Nephron (organoid): ENCODE results near the gene TNNT1.
"Not testable (repeated sequence)": the region's sequence is repeated elsewhere in the genome, so short reads cannot be mapped to it uniquely, and the experiment has no call there.

Experiments
- H3K27ac Mint-ChIP-seq, 3 experiments: 2 replicates each; pipeline ENCODE4 v1.8.0; 2020; ENCODE audit warnings: mixed read lengths in 3 of 3, mild to moderate bottlenecking in 2 of 3, moderate library complexity in 1 of 3
- H3K27me3 Mint-ChIP-seq: 2 replicates; pipeline ENCODE4 v1.8.0; 2021; ENCODE audit warnings: low read depth, mild to moderate bottlenecking, moderate library complexity, mixed read lengths
- H3K36me3 Mint-ChIP-seq: 2 replicates; pipeline ENCODE4 v1.8.0; 2020; ENCODE audit warnings: low read depth, mixed read lengths
- H3K4me1 Mint-ChIP-seq: 2 replicates; pipeline ENCODE4 v1.8.0; 2020; ENCODE audit warnings: mixed read lengths
- H3K4me3 Mint-ChIP-seq, 3 experiments: 2 replicates each; pipeline ENCODE4 v1.8.0; 2020; ENCODE audit warnings: mild to moderate bottlenecking in 3 of 3, mixed read lengths in 3 of 3, moderate library complexity in 2 of 3
- H3K9me3 Mint-ChIP-seq: 2 replicates; pipeline ENCODE4 v1.8.0; 2020; ENCODE audit warnings: mixed read lengths
- CTCF ChIP-seq, 3 experiments: fragments of 200-600 bp; sonication (generic); IDR thresholded peaks; one replicate each; pipeline ENCODE4 v1.5.0; 2021; ENCODE audit warnings: antibody characterized with exemption in 3 of 3; ENCODE audit not compliant: unreplicated experiment in 3 of 3

The TNNT1 gene

GRCh38 chr19:55112246-55112776, 36.7 kb downstream of the TNNT1 start:
- peak overlapping the region in 1 of 3 experiments; percentile 94 for H3K27ac Mint-ChIP-seq
- H3K4me3 Mint-ChIP-seq = no peak overlapping the region
- H3K27me3 Mint-ChIP-seq = no peaks in the 10 kb centered on the region
- no peak for TF ChIP-seq CTCF (IDR thresholded peaks at IDR 0.05; ENCODE audit: unreplicated experiment in 3 of 3)
- peaks cover 16% of the 10 kb centered on the region for H3K36me3 Mint-ChIP-seq
- no peaks in the 10 kb centered on the region for H3K9me3 Mint-ChIP-seq
- peaks cover 22% of the 10 kb centered on the region for H3K4me1 Mint-ChIP-seq

GRCh38 chr19:55111238-55111831, 37.7 kb downstream of the TNNT1 start:
- H3K36me3 Mint-ChIP-seq = peaks cover 24% of the 10 kb centered on the region
- no peaks in the 10 kb centered on the region for H3K9me3 Mint-ChIP-seq
- H3K27me3 Mint-ChIP-seq = no peaks in the 10 kb centered on the region
- peak overlapping the region in 1 of 3 experiments; percentile 39 for H3K4me3 Mint-ChIP-seq
- peaks cover 21% of the 10 kb centered on the region for H3K4me1 Mint-ChIP-seq
- no peak for TF ChIP-seq CTCF (IDR thresholded peaks at IDR 0.05; ENCODE audit: unreplicated experiment in 3 of 3)
- H3K27ac Mint-ChIP-seq = peak overlapping the region in 2 of 3 experiments; percentile 41 to 82

GRCh38 chr19:55109527-55110291, 39.3 kb downstream of the TNNT1 start:
- no peaks in the 10 kb centered on the region for H3K27me3 Mint-ChIP-seq
- TF ChIP-seq CTCF (IDR thresholded peaks at IDR 0.05; ENCODE audit: unreplicated experiment in 3 of 3) = no peak
- H3K36me3 Mint-ChIP-seq = peaks cover 36% of the 10 kb centered on the region
- peak overlapping the region in 1 of 3 experiments; percentile 54 for H3K27ac Mint-ChIP-seq
- no peak overlapping the region for H3K4me3 Mint-ChIP-seq
- H3K4me1 Mint-ChIP-seq = peaks cover 5% of the 10 kb centered on the region
- H3K9me3 Mint-ChIP-seq = no peaks in the 10 kb centered on the region

GRCh38 chr19:55107252-55107651, 41.8 kb downstream of the TNNT1 start:
- peaks cover 50% of the 10 kb centered on the region for H3K36me3 Mint-ChIP-seq
- H3K9me3 Mint-ChIP-seq, H3K27me3 Mint-ChIP-seq, H3K27ac Mint-ChIP-seq, H3K4me3 Mint-ChIP-seq, H3K4me1 Mint-ChIP-seq: not testable (repeated sequence)

- Mint-ChIP-seq H3K27me3 (no peaks in the 10 kb centered on the region), H3K36me3 (peaks cover 57% of the 10 kb centered on the region), H3K4me1 (no peaks in the 10 kb centered on the region), H3K9me3 (peaks cover 3% of the 10 kb centered on the region), H3K4me3 (no peak overlapping the region), H3K27ac (no peak overlapping the region)
- TF ChIP-seq CTCF (IDR thresholded peaks at IDR 0.05; ENCODE audit: unreplicated experiment in 3 of 3) = no peak
Measured at GRCh38 chr19:55106591-55106990, 42.4 kb downstream of the TNNT1 start.

- Mint-ChIP-seq H3K27ac (no peak overlapping the region), H3K4me3 (no peak overlapping the region), H3K4me1 (no peaks in the 10 kb centered on the region), H3K27me3 (no peaks in the 10 kb centered on the region), H3K36me3 (peaks cover 58% of the 10 kb centered on the region), H3K9me3 (peaks cover 3% of the 10 kb centered on the region)
- TF ChIP-seq CTCF (IDR thresholded peaks at IDR 0.05; ENCODE audit: unreplicated experiment in 3 of 3) = no peak
Measured at GRCh38 chr19:55105237-55105636, 43.8 kb downstream of the TNNT1 start.
